GM21360 (cell line): ENCODE measurements around the gene POU6F1.
A peak's percentile ranks its signal among the peaks of the same experiment; 100 is the strongest.

Experiments
- ATAC-seq: cut with Tn5 transposase; IDR thresholded peaks from one replicate; pipeline ENCODE4 v1.9.1; 2021; ENCODE audit warnings: mild to moderate bottlenecking, moderate library complexity; ENCODE audit not compliant: unreplicated experiment

The POU6F1 gene

DNA sequence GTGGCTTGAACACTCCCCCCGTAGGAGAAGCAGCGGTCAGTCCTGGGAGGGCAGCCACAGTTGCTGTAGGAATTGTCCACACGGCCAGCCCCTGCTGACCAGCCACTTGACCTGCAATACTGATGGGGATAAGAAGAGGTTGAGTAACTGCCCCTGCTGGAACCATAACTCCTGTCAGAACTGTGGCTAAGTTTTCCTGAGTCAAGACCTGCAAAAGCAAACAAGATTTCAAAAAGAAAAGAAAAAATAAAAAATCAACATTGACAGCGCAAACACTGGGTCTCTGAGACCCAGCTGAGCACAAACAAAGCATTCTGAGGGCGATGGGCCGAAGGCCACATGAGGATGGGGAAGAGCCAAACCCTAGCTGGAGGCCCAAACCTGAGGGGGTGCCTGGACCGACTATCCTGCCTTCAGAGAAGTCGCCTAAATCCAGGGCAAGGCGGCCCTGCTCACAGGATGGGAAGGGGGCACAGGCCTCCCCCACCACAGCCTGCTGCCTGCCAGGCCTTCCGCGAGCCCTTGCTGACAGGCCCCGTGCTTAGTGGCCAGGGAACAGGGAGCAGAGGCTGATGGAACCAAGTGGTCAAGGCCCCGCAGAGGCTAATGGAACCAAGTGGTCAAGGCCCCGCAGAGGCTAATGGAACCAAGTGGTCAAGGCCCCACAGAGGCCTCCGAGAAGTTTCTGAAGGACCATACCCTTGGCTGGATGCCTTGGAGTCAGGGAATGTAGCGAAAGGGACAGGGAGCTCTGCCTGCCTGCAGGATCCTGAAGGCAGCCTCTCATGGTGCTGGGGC lies 19.1 kb downstream of the POU6F1 start:
- no peak for ATAC-seq

DNA sequence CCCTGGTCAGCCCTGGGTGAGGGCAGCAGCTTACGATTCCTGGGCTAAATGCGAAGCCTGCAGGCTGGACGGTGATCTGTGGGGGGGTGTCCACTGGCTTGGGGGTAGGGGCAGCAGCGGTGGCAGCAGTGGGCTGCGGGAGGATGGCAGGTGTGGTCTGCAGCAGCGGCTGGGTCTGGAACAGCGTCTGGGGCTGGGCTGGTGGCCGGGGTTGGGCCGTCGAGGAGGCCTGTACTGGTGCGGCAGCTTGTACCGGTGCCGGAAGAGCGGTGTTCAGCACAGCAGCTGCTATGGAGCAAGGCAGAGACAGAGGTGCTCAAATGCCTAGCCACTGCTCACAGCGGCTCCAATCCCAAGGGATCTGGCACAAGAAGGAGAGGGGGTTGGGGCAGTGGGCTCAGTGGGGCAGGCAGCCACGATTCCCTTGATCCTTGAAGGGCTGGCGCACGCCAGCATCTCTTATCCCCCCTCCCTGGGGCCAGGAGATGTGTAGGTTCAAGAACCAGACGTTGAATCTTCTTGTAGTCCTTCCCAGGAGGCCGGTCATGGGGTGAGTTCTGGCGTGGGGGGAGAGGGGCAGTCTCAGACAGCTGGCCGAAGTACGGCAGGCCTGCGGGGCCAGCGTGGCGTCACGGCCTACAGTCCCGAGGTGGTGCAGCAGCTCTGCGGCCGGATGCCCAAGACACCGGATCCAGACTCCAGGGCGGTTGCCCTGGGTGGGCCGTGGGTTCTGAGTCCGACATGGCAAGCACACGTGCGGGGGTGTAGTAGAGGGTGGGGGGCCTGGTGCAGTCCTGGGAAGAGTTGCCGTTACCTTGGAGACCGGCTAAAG lies 19.9 kb downstream of the POU6F1 start:
- no peak for ATAC-seq

DNA sequence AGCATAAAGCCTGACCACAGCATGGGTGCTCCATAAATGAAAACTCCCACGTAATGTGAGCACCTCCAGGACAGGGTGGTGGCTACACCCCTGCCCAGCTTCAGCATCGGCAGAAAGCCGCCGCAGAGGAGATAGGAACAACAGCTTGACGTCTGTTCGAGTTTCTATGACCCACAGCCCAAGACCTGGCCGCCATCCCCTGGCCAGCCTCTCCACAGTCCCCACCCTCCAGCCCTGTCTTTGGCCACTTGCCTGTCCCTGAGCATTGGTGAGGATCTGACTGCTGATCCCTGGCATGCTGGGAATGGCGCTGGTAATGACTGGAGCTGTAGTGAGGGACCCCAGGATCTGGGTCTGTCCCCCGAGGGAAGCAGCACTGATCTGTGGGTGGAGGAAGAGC lies 21.3 kb downstream of the POU6F1 start:
- ATAC-seq, result no peak

DNA sequence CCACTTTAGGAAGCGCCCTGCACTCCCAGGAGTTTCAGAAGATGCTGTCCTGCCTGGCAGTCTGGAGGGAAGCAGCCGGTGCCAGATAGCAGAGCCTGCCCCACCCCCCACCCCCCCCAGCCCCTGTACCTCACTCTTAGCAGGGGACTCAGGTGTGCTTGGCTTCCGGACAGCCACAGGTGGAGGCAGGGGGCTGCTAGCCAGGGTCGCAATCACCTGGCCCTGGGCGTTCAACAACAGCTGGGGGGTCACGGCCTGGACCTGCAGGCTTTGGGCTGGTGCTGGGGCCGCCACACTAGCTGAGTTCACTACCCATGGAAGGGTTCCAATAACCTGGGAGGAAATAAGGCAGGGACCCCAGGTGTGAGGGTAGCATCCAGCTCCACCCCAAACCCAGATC lies 22.0 kb downstream of the POU6F1 start:
- no peak for ATAC-seq

DNA sequence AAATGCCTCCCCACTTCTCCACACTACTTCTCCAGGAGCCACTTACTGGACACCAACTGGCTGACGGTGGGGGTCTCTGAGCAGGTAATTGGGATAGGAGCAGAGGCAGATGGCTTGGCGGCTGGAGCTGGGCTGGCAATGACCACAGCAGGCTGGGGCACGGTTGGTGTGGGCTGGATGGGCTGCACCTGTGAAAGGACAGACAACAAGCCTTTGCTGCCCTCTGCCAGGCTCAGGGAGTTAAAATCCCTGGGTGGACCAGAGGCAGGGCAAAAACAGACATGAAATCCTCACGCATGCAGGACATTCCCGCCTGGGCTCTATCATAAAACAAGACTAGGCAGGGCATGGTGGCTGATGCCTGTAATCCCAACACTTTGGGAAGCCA lies 25.6 kb downstream of the POU6F1 start:
- ATAC-seq, result no peak

DNA sequence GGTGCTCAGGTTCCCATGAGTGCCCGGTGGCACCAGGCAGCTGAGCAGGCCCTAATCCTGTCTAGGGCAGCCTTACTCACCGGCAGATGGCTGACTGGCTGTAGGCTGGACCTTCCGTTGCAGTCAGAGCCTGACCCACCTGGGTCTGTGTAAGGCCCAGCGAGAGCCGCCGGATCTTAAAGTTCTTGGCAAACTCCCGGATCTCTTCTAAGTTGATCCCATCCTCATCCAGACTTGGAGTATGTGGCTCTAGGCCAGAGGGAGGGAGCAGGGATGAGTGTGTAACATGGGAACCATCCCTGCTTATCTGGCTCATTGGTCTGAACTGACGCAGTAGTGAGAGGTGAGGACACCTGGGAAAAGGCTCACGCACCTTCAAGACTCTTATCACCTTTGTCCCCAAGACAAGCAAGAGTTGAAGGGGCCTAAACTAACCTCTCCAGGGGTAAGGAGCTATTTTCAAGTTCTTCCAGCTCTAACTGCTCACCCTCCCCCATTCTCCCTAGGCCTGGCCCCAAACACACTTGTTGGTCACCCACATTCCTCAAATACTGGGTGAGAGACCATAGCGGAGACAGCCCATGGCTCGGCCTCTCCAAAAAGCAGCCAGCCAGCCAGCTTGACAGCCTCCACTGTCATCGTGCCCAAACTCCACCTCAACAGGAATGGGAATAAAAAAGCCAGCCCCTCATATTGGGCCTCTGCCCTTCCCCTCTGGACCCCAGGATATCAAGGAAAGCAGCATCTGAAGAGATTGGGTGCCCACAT lies 26.2 kb downstream of the POU6F1 start:
- ATAC-seq, result no peak

DNA sequence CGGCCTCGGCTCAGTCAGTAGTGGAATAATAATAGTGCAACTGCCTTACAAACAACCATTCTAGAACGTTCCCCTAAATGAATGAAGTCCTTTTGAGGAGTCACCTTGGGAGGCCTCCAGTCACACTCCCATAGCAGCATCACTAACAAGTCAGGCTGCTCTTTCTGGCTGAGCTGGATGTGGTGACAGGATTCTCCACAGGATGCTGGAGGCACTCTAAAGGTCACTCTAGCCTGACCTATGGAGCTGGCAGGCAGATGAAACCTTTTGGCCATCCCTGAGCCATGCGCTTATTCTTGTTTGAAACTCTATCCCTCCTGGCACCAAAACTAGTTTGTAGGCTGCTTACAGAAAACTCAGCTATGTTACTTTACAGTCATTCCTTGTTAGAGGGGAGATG lies 27.0 kb downstream of the POU6F1 start:
- no peak for ATAC-seq

DNA sequence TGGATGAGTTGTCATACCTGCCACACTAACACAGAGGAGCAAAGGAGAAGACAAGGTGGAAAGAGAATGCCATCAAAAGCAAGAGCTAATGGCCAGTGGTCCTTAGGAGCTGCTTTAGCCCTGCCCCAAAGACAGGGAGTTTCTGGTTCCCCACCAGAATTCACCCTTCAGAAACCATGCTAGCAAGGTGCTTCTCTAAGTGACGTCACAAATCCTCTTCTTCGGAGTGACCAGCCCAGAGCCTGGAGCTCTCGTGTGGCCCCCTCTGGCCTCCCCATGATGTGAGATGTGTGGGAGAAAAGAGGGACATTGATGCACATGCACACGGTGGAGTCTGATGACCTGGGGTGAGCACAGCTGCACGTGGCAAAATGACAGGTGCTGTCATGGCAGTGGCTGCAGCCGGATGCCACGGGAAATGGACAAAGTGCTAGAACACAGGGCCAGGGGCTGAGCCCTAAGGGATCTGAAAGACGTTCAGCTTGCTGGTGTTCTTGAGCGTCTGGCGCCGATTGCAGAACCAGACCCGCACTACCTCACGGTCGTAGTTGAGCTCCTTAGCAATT lies 28.0 kb downstream of the POU6F1 start:
- no peak for ATAC-seq

DNA sequence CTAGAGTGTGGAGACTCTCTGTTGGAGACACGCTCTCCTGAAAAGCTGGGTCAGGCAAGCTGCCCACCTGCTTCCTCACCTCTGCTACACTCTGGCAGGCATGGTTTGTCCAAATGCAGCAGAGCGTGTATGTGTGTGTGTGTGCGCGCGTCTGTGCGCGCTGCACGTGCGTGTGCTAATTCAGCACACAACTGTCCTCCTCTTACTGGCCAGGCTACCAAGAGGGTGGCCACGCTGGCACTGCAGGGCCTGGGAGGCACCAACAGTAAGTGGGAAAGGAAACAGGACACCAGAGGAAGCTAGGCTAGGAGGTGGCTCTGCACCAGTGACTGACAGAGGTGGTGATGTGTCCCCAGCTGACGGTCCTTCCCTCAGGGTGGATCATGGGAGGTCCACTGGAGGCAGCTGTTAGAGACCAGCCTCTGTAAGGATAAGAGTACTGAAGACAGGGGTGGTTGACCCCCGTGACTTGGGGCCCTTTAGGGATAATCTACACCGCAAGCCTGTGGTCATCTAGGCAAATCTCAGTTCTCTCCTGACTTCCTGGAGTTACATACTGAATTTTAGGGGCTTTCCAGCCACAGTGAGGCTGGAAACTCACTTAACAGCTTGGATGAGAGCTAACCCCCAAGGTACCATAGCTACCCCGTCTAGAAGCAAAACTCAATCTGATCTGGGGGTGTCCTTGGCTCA lies 29.4 kb downstream of the POU6F1 start:
- ATAC-seq, result peak; percentile 48

DNA sequence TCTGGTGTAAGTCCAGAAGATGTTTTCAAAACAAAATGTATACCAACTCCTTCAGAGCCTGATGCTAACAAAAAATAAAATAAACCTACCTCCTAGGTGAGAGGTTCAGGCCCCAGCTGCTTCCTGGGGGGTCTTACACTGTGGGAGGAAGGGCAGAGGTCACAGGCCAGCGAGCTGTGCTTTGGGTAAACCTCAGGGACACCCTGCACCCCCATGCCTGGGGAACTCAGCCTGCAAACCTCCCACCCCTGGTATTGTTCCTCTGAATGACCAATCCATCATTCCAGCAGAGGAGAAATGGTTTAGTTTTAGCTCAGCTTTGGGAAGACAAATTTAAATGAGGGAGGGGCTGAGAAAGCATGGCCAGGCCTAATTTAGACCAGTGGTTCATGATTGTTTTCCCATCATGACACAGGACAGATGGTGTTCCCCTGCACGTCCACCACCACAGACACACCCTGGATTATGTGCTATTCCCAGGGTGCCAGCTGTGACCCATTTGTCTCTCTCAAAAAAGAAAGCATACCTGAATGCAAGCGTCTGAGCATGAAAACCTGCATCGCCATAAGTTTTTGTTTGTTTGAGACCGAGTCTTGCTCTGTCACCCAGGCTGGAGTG lies 30.4 kb downstream of the POU6F1 start:
- ATAC-seq, result no peak

DNA sequence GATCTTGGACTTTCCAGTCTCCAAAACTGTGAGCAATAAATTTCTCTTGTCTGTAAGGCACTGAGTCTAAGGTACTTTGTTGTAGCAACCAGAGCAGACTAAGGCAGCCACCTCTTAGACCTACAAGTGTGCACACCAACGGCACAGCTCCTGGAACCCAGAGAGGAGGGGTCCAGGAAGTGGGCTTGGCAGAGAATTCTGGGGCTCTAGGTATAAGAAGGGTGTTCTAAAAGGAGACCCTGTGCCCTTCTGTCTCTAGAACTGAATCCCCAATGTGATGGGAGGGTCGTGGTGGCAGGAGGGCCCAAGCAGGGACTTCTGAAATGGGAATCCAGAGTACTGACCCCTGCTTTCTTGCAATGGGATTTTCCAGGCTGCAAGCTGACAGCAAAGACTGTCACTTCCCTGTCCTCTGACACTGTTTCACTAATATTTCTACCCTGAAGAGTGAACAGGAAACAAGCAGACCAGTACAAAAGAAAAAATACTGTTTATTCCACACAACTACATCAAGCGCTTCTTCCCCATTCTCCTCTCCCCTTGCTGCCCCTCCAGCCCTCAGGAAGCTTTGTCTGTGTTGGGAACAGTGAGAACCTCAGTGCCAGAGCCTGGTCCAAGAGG lies 31.3 kb downstream of the POU6F1 start:
- ATAC-seq, result no peak

DNA sequence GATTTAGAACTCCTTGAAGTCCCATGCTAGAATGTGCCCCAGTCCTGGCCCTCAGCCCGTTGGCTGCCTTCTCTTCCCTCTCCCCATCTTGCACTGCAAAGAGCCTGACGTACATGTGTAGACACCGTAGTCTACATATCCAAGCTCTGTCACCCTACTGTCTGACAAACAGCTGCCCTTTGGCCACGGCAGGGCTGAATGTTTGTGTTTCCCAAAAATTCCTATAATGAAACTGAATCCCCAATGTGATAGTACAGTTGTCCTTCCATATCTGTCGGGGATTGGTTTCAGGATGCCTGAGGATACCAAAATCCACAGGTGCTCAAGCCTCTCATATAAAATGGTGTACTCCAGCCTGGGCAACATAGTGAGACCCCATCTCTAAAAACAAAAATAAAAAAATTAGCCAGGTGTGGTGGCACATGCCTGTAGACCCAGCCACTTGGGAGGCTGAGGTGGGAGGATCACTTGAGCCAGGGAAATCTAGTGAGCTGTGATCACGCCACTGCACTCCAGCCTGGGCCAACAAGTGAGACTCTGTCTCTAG lies 32.6 kb downstream of the POU6F1 start:
- ATAC-seq, result no peak

DNA sequence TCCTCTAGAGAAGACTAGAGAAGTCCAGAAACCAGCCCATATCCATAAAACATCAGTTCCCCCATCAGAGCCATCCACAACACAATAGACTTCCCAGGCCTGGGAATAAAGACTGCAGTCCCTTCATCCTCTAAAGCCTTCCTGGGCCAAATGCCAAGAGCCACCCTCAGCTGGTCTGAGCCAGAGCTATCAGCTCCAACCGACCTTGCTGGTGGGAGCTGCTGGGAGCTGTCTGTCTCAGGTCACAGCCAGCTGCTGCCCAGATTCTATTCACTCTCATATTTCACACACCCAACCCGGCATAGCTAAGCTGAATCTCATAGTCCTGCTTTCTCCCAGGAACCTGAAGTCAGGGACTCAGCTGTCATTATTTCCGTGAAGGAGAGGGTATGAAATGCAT lies 34.0 kb downstream of the POU6F1 start:
- no peak for ATAC-seq

DNA sequence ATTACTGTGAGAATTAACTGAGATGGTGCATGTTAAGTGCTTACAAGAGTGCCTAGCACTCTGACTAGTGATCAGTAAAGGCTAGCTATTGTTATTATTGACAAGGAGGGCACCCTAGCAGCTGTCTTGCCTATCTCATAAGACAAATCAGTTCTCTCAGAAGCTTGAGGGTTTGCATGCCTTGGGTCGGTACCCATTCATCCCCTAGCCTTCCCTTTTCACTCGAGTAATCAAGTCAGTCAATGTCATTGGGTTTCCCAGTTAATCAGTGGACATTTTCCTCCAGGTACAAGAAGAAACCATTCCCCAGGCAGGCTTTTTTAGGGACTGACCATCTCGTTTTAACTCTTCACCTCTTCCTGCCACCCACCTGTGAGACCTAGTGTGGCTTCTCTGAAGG lies 34.5 kb downstream of the POU6F1 start:
- no peak for ATAC-seq

DNA sequence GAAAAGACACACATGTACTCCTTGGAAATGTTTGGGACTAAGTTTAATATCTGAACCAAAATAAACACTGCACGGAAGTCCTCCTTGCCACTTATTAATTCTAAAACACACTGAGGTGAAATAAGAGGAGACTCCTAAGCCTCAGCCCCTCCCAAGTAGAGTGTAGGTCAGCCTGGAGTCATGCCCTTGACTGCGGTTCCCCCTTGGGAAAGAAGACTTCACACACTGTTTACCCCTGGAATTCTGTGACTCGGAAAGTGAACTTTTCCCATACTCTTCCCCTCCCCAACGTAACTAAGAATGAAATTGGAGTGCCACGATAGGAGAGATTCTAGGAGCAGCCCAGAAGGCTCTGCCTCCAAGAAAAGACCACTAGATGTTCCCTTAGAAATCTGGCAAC lies 36.3 kb downstream of the POU6F1 start:
- no peak for ATAC-seq

DNA sequence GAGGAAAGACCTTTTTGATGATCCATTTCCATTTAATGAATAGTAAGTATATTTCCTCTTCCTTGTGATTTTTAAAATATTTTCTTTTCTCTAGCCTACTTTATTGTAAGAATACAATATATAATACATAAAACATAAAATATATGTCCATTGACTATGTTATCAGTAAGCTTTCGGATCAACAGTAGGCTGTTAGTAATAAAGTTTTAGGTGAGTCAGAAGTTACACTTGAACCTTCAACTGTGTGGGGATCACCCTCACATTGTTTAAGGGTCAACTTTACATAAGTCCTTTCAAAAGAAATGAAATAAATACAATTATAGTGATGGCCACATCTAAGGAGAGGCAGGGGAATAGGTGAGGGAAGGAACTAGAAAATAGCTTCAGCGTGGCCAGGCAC lies 40.0 kb downstream of the POU6F1 start:
- ATAC-seq, result no peak

DNA sequence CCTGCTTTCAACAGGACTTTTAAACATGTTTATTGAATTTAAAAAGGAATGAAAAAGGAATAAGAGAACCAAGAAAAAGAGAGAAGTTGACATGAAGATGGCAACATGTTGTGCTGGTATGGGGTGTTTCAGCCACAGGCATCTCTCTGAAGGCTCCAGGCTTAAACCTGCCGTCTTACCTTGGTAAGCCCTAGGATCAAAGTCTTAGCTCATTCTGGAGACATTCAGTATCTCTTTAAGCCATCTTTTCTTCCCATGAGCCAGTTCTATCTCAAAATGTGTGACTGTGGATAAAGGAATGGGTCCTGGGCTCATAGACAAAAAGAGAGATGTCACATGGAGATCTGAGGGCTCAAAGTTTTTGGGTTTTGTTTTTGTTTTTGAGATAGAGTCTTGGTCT lies 43.4 kb downstream of the POU6F1 start:
- ATAC-seq, result no peak

DNA sequence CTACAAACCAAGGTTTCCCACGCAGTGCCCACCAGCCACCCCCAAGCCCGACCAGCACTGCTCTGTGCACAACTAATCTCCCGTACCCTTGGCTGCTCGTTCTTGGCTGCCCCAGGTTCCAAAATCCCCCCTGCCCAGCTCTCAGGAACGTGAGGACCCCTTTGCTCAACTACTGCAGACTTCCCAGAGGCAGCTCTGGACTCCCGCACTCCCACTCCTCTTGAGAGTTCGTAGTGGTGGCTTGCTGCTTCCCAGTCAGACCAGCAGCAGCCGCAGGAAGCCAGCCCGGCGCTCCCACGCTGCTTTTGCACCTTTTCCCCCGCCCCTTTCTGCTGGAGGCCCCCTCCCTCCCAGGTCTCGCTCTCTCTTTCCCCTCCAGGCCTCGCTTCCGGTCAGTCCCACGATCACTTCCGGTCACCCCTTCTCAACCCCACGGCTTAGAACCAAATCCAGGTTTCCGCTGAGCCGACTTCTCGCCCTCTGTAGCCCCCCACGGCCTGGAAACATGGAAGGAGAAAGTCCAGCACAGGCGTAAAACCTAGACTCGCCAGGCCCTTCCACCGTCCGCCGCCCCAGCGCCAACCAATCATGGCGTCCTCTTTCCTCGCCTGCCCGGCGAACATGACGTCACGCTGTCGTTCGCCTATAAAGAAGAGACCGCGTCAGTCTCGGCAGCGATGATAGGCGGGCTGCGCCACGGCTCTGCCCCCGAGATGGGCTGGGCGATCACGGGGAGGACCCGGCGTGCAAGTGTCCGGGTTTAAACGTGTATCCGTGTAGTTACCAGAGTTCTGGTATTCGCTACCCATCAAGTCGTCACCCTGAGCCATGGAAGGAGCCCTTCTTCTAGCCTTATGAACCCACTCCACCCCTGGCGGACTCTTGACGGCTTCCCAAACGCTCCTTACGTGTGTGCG lies 45.1 kb downstream of the POU6F1 start, which contains the start of gene TFCP2:
Gene TFCP2 (minus strand): TSS at position 621 of the 917 bp plus-strand sequence. CDS start 713 bp downstream, outside the sequence.
- ATAC-seq, result peak; percentile 93
